ENCODE data around the gene ZNF727.
"Not testable (repeated sequence)": the region's sequence is repeated elsewhere in the genome, so short reads cannot be mapped to it uniquely, and the experiment has no call there.

ZNF727 gene

GRCh38 chr7:64045301-64046040 lies at the start of gene ZNF727:
Gene ZNF727, plus strand, starts transcription at chr7:64045434. Its CDS starts 188 bp downstream, at chr7:64045622.
- no peak for DNase-seq

DNA sequence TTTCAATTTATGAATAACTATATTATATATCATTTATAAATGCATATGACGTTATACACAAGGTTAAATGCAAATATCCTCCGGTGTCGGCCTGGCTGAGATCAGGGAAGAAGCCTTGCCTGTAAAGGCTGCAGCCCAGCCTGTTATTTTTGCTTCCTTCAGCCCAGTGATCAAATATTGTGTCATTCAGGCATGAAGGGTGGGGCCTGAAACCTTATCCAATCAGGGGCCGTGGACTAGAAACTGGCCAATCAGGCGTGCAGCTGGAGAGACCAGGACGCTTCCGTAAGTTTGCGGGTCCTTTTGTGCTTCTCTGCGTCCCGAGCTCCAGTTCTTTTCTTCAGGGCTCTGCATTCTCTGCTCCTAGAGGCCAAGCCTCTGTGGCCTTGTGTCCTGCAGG lies 46.7 kb upstream of the ZNF727 start, which contains the start of gene ZNF722:
Gene ZNF722, plus strand, starts transcription at position 301 of the 400 bp plus-strand sequence. CDS start 113 bp downstream, outside the sequence.
- DNase-seq: no peak

DNA sequence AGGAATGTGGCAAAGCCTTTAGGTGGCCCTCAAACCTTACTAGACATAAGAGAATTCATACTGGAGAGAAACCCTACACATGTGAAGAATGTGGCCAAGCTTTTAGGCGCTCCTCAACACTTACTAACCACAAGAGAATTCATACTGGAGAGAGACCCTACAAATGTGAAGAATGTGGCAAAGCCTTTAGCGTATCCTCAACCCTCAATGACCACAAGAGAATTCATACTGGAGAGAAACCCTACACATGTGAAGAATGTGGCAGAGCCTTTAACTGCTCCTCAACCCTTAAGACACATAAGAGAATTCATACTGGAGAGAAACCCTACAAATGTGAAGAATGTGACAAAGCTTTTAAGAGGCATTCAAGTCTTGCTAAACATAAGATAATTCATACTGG lies 29.7 kb upstream of the ZNF727 start:
- not testable (repeated sequence) for DNase-seq

- no peak for DNase-seq
Observed at GRCh38 chr7:64035388-64035787, 9.8 kb upstream of the ZNF727 start.

DNA sequence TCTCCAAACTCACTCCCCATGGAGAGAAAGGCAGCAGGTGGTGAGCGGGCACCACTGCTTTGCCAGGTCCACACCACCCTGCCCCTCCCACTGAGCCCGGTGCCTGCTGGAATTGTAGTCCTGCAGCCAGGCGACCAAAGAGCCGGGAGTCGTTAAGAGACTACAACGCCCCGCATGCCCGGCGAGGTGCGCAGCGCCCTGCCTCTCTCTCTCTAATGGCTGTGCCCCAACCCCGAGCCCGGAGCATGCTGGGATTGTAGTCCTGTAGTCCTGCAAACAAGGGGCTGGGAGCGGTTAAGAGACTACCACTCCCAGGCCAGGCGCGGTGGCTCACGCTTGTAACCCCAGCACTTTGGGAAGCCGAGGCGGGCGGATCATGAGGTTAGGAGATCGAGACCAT lies 8.1 kb upstream of the ZNF727 start:
- DNase-seq: no peak

DNA sequence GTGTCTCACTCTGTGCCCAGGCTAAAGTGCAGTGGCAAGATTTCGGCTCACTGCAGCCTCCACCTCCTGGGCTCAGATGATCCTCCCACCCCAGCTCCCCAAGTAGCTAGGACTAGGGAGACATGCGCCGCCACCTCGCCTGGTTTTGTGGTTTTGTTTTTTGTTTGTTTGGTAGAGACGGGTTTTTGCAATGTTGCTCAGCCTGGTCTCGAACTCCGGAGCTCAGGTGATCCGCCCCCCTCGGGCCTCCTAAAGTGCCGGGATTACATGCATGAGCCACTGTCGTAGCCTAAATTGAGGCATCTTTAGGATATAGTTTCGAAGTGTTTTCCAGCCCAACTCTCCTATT lies 781 bp downstream of the ZNF727 start:
- DNase-seq: no peak

GRCh38 chr7:64077837-64078698 lies 32.8 kb downstream of the ZNF727 start:
- not testable (repeated sequence) for DNase-seq

- DNase-seq: no peak
Observed at GRCh38 chr7:64078699-64078994, 33.4 kb downstream of the ZNF727 start.

DNA sequence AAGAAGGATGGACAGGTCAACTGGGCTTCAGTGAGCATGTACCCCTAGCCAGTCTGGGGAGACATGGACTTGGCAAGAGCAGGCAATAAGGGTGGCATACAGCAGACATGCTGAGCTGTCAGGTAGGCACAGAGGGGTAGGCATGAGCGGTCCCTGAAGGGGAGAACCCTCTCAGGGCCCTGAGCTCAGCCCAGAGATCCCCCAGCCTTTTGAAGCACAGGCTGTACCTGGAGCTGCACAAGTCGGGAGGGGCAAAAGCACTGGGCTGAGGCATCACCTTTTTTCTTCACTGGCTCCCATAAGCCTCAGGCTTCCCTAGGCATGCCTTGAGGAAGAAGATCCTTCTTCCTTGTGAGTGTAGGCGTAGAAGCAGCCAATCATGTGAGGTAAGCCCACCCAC lies 42.3 kb downstream of the ZNF727 start:
- no peak for DNase-seq

GRCh38 chr7:64088863-64089262 lies 43.6 kb downstream of the ZNF727 start:
- not testable (repeated sequence) for DNase-seq
